Measurements from ENCODE around the gene OXER1.

Gene OXER1

DNA sequence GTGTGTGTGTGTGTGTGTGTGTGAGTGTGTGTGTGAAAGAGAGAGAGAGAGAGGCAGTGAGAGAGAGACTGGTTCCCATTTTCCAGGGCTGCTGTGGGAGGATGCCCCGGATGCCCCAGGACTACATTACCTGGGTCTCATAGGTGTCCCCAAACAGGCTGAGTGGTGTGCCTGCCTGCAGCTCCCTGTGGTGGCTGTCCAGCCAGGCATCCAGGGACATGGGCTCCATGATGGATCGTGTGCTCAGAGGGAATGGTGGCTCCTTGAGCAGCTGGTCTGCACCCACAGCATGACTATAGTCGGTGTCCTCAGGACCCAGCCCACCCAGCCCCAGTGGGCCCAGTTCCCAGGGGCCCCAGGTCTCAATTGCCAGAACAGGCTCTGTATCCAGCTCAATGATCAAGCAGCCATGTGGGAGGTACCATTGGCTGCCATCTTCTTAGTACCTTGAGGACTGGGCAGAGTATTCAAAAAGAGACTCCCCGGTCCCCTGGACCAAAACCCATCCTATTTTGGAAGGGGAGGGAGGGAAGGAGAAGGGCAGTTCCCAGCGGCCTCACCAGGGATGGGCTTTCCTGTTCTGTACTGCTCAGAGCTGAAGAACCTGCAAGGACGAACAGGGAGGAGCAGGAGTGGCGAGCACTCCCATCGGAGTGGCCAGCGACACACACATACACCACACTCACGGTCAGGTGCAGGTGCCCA lies 5.8 kb upstream of the OXER1 start:
- Histone ChIP-seq H3K4me1 (ENCODE audit: insufficient read depth, low read length) (peaks cover 8% of the 10 kb centered on the region; the same call in 1 of the 2 replicates), H3K9me3 (ENCODE audit: control insufficient read depth, insufficient read depth, low read length) (no peaks in the 10 kb centered on the region), H3K9ac (ENCODE audit: low read depth, low read length) (no peak overlapping the region), H3K36me3 (ENCODE audit: insufficient read depth, low read length) (no peaks in the 10 kb centered on the region)

GRCh38 chr2:42768706-42769256 lies 4.8 kb upstream of the OXER1 start:
- H3K4me1 ChIP-seq (ENCODE audit: insufficient read depth, low read length) = peaks cover 4% of the 10 kb centered on the region; the same call in 1 of the 2 replicates
- no peaks in the 10 kb centered on the region for H3K9me3 ChIP-seq (ENCODE audit: control insufficient read depth, insufficient read depth, low read length)
- H3K9ac ChIP-seq (ENCODE audit: low read depth, low read length) = no peak overlapping the region
- no peaks in the 10 kb centered on the region for H3K36me3 ChIP-seq (ENCODE audit: insufficient read depth, low read length)

DNA sequence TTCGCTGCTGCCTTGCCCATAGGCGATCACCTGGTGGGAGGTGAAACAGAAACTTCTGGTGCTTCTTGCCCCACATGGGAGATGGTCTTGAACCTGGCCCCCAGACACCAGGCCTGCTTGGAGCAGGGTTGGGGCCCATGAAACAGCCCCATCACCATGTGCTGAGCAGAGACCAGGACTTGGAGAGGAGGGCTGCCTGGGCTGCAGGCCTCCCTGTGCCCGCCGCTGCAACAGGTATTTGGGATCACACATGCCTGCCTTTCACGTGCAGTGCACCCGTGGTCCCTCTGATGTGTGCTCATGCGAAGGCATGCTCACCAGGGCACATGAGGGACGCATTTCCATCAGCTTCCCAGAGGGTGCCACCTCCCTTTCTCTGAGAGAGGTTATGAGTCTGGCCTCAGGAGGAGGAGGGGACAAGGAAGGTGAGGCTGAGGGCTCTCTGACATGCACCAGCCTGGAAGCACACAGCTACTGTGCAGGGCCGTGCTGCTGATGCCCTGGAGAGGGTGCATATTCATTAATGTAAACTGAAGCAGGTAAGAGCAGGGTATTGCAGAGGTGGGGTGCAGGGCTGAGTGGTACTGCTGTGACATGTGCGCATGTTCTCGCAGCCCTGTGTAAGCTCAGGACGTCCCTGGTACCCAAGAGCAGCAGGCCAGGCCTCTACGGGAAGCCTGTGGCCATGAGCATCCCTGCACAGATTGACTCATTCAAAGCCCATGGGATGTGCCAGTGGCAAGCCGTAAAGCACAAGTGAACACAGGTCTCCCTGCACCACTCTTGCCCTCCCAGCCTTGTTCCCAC lies 4.2 kb upstream of the OXER1 start:
- Histone ChIP-seq H3K36me3 (ENCODE audit: insufficient read depth, low read length) (no peaks in the 10 kb centered on the region), H3K4me1 (ENCODE audit: insufficient read depth, low read length) (peaks cover 2% of the 10 kb centered on the region; the same call in 1 of the 2 replicates), H3K9me3 (ENCODE audit: control insufficient read depth, insufficient read depth, low read length) (no peaks in the 10 kb centered on the region), H3K9ac (ENCODE audit: low read depth, low read length) (no peak overlapping the region)

GRCh38 chr2:42767080-42767898 lies 3.4 kb upstream of the OXER1 start:
- Histone ChIP-seq H3K9ac (ENCODE audit: low read depth, low read length) (no peak overlapping the region), H3K4me1 (ENCODE audit: insufficient read depth, low read length) (no peaks in the 10 kb centered on the region; the same call in 1 of the 2 replicates), H3K9me3 (ENCODE audit: control insufficient read depth, insufficient read depth, low read length) (no peaks in the 10 kb centered on the region), H3K36me3 (ENCODE audit: insufficient read depth, low read length) (no peaks in the 10 kb centered on the region)

- H3K9me3 ChIP-seq (ENCODE audit: control insufficient read depth, insufficient read depth, low read length) = no peaks in the 10 kb centered on the region
- no peaks in the 10 kb centered on the region; the same call in 1 of the 2 replicates for H3K4me1 ChIP-seq (ENCODE audit: insufficient read depth, low read length)
- H3K9ac ChIP-seq (ENCODE audit: low read depth, low read length) = no peak overlapping the region
- no peaks in the 10 kb centered on the region for H3K36me3 ChIP-seq (ENCODE audit: insufficient read depth, low read length)
Measured at GRCh38 chr2:42765686-42766085, 1.8 kb upstream of the OXER1 start.

GRCh38 chr2:42764901-42765300 lies 966 bp upstream of the OXER1 start:
- no peaks in the 10 kb centered on the region for H3K4me1 ChIP-seq (ENCODE audit: insufficient read depth, low read length)
- no peak overlapping the region for H3K9ac ChIP-seq (ENCODE audit: low read depth, low read length)
- H3K9me3 ChIP-seq (ENCODE audit: control insufficient read depth, insufficient read depth, low read length) = no peaks in the 10 kb centered on the region
- no peaks in the 10 kb centered on the region for H3K36me3 ChIP-seq (ENCODE audit: insufficient read depth, low read length)

- H3K4me1 ChIP-seq (ENCODE audit: insufficient read depth, low read length) = no peaks in the 10 kb centered on the region
- no peaks in the 10 kb centered on the region for H3K9me3 ChIP-seq (ENCODE audit: control insufficient read depth, insufficient read depth, low read length)
- no peaks in the 10 kb centered on the region for H3K36me3 ChIP-seq (ENCODE audit: insufficient read depth, low read length)
- H3K9ac ChIP-seq (ENCODE audit: low read depth, low read length) = no peak overlapping the region
Measured at GRCh38 chr2:42762823-42763804, 821 bp downstream of the OXER1 start.

DNA sequence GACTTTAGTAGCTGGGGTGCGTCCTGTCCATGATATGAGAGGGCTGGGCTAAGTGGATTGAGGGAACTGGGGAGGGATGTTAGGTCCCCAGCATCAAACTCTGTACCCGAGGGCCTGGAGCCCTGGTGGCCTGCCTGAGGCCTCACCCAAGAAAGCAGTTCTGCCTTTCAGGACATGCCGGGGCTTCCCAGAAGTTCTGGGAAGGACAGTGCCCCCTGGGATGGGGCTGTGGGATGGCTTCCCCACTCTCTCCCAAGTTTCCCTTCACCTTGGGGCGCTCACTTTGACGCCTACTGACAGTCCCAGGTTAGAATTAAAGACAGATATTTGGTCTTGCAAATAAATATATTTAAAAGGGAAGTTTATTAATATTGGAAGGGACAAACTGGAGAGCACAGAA lies 1.8 kb downstream of the OXER1 start:
- Histone ChIP-seq H3K36me3 (ENCODE audit: insufficient read depth, low read length) (no peaks in the 10 kb centered on the region), H3K9ac (ENCODE audit: low read depth, low read length) (no peak overlapping the region), H3K9me3 (ENCODE audit: control insufficient read depth, insufficient read depth, low read length) (no peaks in the 10 kb centered on the region), H3K4me1 (ENCODE audit: insufficient read depth, low read length) (no peaks in the 10 kb centered on the region)

DNA sequence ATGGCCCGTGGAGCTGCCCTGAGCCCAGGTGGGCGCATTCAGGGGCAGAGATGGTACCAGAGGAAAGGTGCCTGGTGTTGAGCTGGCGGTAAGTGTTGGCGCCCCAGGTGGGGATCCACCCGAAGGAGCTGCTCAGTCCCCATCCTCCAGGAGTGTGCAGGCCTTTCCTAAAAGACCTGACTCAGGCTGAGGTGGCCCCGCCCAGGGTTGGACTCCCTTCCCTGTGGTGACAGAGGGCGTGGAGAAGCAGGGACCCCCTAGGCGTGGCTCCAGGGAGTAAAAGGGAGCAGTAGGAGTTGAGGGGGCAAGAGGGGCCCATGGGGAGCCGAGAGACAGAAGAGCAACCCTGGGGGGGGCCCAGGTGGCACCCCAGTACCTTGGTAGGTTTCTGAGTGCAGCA lies 2.4 kb downstream of the OXER1 start:
- no peaks in the 10 kb centered on the region for H3K9me3 ChIP-seq (ENCODE audit: control insufficient read depth, insufficient read depth, low read length)
- H3K9ac ChIP-seq (ENCODE audit: low read depth, low read length) = no peak overlapping the region
- H3K4me1 ChIP-seq (ENCODE audit: insufficient read depth, low read length) = no peaks in the 10 kb centered on the region
- H3K36me3 ChIP-seq (ENCODE audit: insufficient read depth, low read length) = no peaks in the 10 kb centered on the region

GRCh38 chr2:42758751-42759150 lies 5.2 kb downstream of the OXER1 start:
- Histone ChIP-seq H3K9ac (ENCODE audit: low read depth, low read length) (no peak overlapping the region), H3K9me3 (ENCODE audit: control insufficient read depth, insufficient read depth, low read length) (no peaks in the 10 kb centered on the region), H3K4me1 (ENCODE audit: insufficient read depth, low read length) (no peaks in the 10 kb centered on the region), H3K36me3 (ENCODE audit: insufficient read depth, low read length) (no peaks in the 10 kb centered on the region)

DNA sequence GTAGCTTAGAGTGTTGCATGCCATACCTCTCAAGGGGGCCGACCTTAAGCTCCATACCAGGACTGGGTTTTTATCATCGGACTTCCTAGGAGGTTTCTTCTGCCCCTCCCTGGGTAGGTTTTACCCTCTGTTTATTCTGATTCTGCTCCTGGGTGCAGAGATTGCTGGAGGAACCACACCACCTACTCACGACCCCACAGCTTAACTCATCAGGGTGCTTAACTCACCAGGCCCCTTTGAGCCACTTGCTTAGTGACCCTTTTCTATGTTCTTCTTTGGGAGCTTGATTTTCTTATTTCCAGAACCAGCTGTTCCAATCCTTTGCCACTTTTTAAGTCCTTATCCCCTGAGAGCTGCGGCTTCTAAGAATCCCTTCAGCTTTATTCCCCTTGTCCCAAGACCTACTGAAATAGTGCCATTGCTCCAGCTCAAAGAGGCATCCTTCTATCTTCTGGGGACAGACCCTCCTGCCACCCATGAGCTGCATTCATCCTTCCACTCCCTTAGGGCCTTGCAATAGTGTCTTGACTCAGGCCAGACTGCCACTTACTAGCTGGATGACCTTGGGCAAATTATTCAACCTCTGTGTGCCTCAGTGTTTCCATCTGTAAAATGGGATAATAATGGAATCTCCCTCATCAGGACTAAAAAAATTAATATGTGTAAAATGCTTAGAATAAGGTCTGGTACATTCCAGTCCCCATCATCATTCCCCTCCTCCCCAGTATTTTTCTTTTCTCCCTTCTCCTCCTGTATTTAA lies 5.8 kb downstream of the OXER1 start:
- Histone ChIP-seq H3K4me1 (ENCODE audit: insufficient read depth, low read length) (no peaks in the 10 kb centered on the region), H3K36me3 (ENCODE audit: insufficient read depth, low read length) (no peaks in the 10 kb centered on the region)

GRCh38 chr2:42756966-42757513 lies 6.9 kb downstream of the OXER1 start:
- Histone ChIP-seq H3K9me3 (ENCODE audit: control insufficient read depth, insufficient read depth, low read length) (no peaks in the 10 kb centered on the region), H3K9ac (ENCODE audit: low read depth, low read length) (no peak overlapping the region), H3K36me3 (ENCODE audit: insufficient read depth, low read length) (no peaks in the 10 kb centered on the region), H3K4me1 (ENCODE audit: insufficient read depth, low read length) (no peaks in the 10 kb centered on the region)

More for the DNA sequence above, 5.8 kb downstream of the OXER1 start:
- Histone ChIP-seq H3K9ac (ENCODE audit: low read depth, low read length) (no peak overlapping the region), H3K9me3 (ENCODE audit: control insufficient read depth, insufficient read depth, low read length) (no peaks in the 10 kb centered on the region)

All from ES-I3 (cell line).